GOT3 (cell line): ENCODE data around the gene PALM.
"Not testable (repeated sequence)": the region's sequence is repeated elsewhere in the genome, so short reads cannot be mapped to it uniquely, and the experiment has no call there.

Experiments
- DNase-seq: peaks from one replicate; lab custom pipeline; 2025; ENCODE audit warnings: mixed read lengths; lab: John Stamatoyannopoulos, UW

Gene PALM

GRCh38 chr19:708154-709143, at the start of gene PALM:
Gene PALM, plus strand, starts transcription at chr19:708935. Its CDS starts 212 bp downstream, at chr19:709147.
- DNase-seq: no peak

GRCh38 chr19:660793-661426, 47.8 kb upstream of the PALM start:
- DNase-seq: no peak

GRCh38 chr19:661427-662196, 47.1 kb upstream of the PALM start:
- DNase-seq: no peak

GRCh38 chr19:662207-662961, 46.4 kb upstream of the PALM start:
- DNase-seq: no peak

- peak; percentile 68 for DNase-seq
Measured at GRCh38 chr19:662962-663681, 45.6 kb upstream of the PALM start, which contains the start of gene RNF126. Gene RNF126, minus strand, starts transcription at chr19:663214. Its CDS starts 93 bp downstream, at chr19:663121.

GRCh38 chr19:663682-664117, 45.0 kb upstream of the PALM start:
- no peak for DNase-seq

GRCh38 chr19:664913-665443, 43.8 kb upstream of the PALM start:
- peak; percentile 36 for DNase-seq

- DNase-seq: not testable (repeated sequence)
Measured at GRCh38 chr19:666985-667573, 41.7 kb upstream of the PALM start.

- DNase-seq: not testable (repeated sequence)
Measured at GRCh38 chr19:668675-669434, 39.9 kb upstream of the PALM start.

GRCh38 chr19:670609-671075, 38.1 kb upstream of the PALM start:
- DNase-seq: no peak

- no peak for DNase-seq
Measured at GRCh38 chr19:674282-675151, 34.2 kb upstream of the PALM start.

GRCh38 chr19:676007-676338, 32.8 kb upstream of the PALM start:
- no peak for DNase-seq

GRCh38 chr19:676339-677105, 32.2 kb upstream of the PALM start, which contains the start of gene FSTL3:
Gene FSTL3, plus strand, starts transcription at chr19:676392. Its CDS starts 32 bp downstream, at chr19:676424.
- DNase-seq: no peak

GRCh38 chr19:677201-677600, 31.5 kb upstream of the PALM start:
- no peak for DNase-seq

- DNase-seq: no peak
Measured at GRCh38 chr19:677601-678436, 30.9 kb upstream of the PALM start.

GRCh38 chr19:678791-679388, 29.8 kb upstream of the PALM start:
- DNase-seq: no peak
